Heart left ventricle (tissue), 13 donors: ENCODE data around the gene STPG2.

ENCODE experiments used
- POLR2A ChIP-seq, 2 donors: fragments of 450-650 bp; IDR thresholded peaks; one replicate each; pipeline ENCODE4 v1.6.1; 2017; ENCODE audit warnings: antibody characterized with exemption in 2 of 2, mild to moderate bottlenecking in 2 of 2, moderate library complexity in 2 of 2
- TF ChIP-seq, protein P1 (sequence below), 12 donors: fragments of 200-600 bp; sonication (generic) in 4 of 12; IDR thresholded peaks; one replicate each; pipeline versions ENCODE4 v1.5.0 to v1.8.0; 2018 to 2022; ENCODE audit warnings: antibody characterized with exemption in 12 of 12, mild to moderate bottlenecking in 5 of 12
- donor health status: ischemic (EF 13 %, LVEDD 7.1; RV severe dilation, severe dysfunction).
- donor health status: DM: no; HTN: yes; CAD: no.
- donor health status: DM: no; HTN: no; CAD: no.
- donor health status: ischemic (EF 25% LVEDD 6.9; RV normal size, moderate dysfunction).
- donor health status: ischemic (EF 25% LVEDD 5.7; RV mildly dilated, moderate dysfunction).
- donor health status: ischemic (EF 35%, LVEDD 5.7; RV mildly dilated, moderate dysfunction).
- donor health status: nonischemic (EF 11% LVEDD 7.7; RV severe dilation, severe dysfunction).
- donor health status: DM: yes; HTN: yes; CAD: no.
- donor health status: PGD.
- donor health status: ischemic (EF 29% LVEDD 5.4; RV normal size, mild dysfunction).
- donor health status: nonischemic (EF 23%, LVEDD 6.1; RV moderate dilation, normal function).

DNA sequence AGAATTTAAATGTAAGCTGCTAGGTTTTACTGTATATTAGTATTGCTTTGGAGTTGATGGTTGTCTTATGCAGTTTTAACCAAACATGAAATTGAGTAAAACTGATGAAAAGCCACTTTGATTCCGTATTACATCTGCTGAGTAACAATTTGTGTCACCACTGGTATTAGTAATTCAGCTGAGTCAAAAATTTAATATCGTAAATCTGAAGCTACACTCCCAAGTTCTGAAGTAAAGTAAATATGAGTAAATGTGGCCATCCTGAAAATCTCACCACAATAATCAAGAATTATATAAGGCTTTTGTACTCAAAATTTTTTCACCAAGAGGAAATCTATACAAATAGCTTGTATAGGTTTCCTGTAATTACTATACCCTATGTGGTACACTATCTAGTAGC is 142.3 kb downstream of the STPG2 start:
- TF ChIP-seq, protein P1, sequence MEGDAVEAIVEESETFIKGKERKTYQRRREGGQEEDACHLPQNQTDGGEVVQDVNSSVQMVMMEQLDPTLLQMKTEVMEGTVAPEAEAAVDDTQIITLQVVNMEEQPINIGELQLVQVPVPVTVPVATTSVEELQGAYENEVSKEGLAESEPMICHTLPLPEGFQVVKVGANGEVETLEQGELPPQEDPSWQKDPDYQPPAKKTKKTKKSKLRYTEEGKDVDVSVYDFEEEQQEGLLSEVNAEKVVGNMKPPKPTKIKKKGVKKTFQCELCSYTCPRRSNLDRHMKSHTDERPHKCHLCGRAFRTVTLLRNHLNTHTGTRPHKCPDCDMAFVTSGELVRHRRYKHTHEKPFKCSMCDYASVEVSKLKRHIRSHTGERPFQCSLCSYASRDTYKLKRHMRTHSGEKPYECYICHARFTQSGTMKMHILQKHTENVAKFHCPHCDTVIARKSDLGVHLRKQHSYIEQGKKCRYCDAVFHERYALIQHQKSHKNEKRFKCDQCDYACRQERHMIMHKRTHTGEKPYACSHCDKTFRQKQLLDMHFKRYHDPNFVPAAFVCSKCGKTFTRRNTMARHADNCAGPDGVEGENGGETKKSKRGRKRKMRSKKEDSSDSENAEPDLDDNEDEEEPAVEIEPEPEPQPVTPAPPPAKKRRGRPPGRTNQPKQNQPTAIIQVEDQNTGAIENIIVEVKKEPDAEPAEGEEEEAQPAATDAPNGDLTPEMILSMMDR (IDR thresholded peaks at IDR 0.05) = no peak
- TF ChIP-seq POLR2A (IDR thresholded peaks at IDR 0.05) = no peak
